GM20431 (cell line): ENCODE results near the gene RAB40B.
"Not testable (repeated sequence)": the region's sequence is repeated elsewhere in the genome, so short reads cannot be mapped to it uniquely, and the experiment has no call there.

Experiments used
- in situ Hi-C: fragments of 300-500 bp; cut with MseI, MboI; formaldehyde crosslinking; loops from one replicate; pipeline ENCODE4 v1.15.0; 2020; ENCODE audit warnings: low sequenced_read_pairs; ENCODE audit not compliant: unreplicated experiment

The RAB40B gene, protein sequence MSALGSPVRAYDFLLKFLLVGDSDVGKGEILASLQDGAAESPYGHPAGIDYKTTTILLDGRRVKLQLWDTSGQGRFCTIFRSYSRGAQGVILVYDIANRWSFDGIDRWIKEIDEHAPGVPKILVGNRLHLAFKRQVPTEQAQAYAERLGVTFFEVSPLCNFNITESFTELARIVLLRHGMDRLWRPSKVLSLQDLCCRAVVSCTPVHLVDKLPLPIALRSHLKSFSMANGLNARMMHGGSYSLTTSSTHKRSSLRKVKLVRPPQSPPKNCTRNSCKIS

DNA sequence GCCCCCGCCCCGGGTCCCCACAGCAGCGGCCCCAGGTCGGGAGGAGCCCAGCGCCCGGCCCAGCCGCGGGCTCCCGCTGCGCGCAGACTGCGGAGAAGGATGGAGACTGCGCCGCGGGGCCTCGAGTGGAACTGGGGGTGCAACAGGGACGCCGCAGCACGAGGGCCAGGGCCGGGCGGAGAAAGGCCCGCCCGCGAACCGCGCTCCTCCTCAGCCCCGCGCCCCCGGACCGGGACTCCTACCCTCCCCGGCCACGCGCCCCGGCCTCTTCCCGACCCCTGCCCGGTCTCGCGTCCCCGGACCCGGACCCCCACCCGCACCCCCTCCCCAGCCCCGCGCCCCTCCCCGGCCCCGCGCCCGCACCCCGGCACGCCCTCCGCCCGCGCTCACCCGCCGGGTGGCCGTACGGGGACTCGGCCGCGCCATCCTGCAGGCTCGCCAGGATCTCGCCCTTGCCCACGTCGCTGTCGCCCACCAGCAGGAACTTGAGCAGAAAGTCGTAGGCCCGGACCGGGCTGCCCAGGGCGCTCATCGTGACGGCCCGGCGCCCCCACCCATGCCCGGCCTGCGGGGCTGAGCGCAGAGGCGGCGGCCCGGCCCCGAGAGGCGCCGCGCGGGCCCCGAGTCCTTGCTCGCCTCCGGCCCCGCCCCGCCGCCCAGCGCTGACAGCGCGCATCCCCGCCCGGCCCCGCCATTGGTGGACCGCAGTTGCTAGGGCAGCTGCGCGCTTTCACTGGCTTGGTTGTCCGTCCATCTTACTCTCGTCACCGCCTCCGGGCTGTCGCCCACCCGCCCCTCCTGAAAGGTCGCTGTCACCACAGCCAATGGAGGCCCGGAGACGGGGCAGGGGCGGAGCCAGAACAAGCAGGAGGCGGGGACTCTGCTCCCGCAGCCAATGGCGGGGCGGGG lies at the start of gene RAB40B:
RAB40B (minus strand) TSS at position 634 of the 909 bp plus-strand sequence; CDS start at position 532, 102 bp downstream.
- in situ Hi-C loops, result no loop called here

DNA sequence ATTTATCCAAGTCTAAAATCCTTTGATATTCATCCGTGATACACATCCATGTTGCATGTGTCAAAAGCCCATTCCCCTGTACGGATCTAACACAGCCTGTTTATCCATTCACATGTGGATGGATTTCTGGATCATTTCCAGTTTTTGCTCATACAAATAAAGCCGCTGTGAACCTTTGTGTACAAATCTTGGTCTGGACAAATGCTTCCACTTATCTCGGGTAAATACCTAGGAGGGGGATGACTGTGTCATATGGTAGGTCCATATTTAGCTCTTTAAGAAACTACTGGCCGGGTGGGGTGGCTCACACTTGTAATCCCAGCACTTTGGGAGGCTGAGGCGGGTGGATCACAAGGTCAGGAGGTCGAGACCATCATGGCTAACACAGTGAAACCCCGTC lies 47.0 kb upstream of the RAB40B start:
- in situ Hi-C loops, result no loop called here

DNA sequence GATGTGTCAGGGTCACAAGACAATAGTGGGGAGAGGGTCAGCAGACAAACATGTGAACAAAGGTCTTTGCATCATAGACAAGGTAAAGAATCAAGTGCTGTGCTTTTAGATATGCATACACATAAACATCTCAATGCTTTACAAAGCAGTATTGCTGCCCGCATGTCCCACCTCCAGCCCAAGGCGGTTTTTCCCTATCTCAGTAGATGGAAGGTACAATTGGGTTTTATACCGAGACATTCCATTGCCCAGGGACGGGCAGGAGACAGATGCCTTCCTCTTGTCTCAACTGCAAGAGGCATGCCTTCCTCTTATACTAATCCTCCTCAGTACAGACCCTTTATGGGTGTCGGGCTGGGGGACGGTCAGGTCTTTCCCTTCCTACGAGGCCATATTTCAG lies 46.2 kb upstream of the RAB40B start:
- in situ Hi-C loops, result not testable (repeated sequence)

DNA sequence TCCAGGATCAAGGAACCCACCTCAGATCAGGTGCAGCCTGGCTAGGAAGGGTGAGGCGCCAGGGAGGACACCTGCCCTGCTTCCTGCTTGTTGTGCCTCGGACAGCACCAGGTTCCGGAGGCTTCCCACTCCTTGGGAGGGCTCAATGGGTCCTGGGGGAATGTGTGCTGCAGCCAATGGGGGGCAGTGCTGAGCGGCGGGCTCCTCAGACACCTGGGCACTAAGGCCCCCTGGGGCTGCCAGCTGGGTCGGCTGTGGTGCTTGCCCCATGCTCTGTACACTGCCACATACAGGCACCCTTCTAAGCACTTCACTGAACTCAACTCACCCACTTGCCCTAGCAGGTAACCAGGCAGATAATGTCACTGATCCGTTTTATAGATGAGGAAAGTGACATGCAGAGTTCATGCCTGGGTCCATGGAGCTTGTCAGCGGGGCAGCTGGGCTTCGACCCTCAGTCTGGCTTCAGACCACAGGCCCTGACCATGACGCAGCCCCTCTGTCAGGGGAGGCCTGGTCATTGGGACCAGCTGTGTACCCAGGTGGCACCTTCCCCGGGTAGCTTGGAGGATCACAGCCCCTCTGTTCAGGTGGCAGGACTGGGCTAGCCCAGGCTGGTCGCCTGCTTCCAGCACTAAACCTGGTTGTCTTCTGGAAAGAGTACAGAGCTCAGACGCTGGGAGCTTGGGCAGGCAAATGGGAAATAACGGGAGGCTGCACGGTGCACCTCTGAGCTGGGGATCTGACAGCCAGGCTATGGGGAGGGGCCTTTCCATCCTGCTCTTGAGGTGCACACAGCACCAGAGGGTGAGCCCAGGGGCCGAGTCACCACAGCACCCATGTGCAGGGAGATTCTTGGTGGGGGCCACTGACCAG lies 45.1 kb upstream of the RAB40B start:
- in situ Hi-C loops, result no loop called here

DNA sequence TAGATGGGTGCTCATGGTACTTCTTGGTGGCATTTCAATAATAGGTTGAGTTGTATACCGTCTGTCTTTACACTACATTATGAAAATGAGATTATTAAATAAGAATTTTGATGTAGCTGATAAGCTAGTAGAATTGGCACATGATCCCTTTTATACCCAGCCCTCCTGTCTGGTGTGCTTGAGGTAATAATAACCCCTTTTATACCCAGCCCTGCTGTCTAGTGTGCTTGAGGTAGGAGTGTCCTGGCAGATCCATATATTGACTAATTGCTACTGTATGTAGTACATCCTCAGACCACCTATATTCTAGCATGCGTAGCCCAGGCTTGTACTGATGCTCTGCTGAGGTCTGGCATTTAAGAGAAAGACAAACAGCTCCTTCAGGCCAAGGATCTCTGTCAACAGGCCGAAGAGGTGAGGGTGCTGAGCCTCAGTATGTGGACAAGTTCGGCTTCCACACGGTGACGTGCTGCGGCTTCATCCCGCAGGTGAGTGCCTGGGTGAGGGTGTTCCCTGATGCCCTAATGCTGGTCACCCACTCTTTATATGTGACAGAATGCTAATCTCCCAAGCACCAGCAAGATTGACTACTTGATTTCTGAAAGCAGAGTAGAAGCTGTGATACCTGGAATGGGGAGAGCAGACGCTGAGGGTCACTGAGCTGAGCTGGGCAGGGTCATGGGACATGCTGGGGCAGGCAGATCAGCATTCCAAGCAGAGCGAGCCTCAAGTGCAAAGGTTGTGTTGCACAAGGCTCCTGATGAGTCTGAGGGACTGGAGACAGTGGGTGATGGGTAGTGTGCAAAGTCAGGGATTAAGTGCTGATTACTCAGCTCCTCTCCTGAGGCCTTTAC lies 42.6 kb upstream of the RAB40B start:
- in situ Hi-C loops, result no loop called here

DNA sequence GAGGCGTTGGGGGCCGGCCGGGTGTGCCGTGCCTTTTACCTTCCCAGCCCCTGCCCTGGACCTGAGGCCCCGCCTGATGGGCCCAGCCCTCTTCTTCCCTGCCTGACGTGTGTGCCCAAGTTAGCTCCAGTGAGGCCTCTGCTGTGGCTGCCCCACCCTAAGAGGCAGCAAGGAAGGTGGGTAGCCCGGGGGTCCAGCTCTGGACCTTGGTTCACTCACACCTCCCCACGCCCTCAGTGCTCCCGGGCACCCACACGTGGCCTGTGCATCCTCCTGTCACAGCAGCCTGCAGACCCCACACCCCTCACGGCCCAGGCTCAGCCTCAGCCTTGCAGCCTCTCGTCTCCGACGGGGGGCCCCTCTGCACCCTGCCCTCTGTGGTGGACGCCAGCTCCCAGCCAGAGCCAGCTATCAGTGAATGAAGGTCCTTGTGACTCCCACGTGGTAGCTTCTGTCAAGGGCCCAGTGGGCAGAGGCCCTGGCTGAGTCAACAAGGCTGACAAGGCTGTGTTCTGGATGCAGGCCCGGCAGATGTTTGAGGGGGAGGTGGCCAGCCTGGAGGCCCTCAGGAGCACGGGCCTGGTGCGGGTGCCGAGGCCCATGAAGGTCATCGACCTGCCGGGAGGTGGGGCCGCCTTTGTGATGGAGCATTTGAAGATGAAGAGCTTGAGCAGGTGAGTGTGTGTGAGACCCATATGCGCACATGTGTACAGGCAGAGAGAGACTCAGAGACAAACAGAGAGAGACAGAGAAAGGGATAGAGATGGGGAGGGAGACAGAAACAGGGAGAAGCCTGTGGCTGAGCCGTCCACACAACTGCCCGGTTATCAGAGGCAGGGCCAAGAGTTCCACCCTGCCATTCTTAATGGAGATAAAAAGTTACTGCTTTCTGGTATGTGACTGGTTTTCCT lies 39.7 kb upstream of the RAB40B start:
- in situ Hi-C loops, result no loop called here

DNA sequence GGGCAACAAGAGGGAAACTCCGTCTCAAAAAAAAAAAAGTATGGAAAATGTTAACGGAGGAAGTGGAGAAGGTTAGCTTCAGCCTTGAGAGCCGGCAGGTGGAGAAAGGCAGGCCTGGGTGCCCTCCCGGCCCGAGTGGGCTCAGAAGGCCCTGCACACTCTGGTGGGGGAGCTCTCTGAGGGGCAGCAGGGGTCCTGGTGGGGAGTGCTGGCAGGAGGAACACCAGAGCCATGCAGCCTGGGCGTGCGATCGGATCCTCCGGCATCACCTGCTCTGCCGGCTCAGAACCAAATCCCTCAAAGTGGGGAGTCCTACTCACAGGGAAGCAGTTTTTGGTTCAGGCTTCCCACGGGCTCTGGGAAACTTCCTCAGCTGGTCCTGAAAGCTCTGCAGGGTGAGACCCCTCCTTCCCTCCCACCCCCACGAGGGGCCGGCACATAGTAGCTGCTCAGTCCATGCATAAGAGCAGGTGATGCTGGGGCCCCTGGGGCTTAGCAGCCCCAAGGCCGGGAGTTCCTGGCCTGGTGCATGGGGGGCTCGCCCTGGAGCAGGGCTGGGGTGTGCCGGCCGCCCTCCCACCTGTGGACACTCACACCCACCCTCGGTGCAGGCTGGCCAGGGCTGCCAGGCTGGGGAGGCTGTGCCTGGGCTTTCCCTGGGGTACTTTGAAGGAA lies 38.1 kb upstream of the RAB40B start:
- in situ Hi-C loops, result no loop called here

DNA sequence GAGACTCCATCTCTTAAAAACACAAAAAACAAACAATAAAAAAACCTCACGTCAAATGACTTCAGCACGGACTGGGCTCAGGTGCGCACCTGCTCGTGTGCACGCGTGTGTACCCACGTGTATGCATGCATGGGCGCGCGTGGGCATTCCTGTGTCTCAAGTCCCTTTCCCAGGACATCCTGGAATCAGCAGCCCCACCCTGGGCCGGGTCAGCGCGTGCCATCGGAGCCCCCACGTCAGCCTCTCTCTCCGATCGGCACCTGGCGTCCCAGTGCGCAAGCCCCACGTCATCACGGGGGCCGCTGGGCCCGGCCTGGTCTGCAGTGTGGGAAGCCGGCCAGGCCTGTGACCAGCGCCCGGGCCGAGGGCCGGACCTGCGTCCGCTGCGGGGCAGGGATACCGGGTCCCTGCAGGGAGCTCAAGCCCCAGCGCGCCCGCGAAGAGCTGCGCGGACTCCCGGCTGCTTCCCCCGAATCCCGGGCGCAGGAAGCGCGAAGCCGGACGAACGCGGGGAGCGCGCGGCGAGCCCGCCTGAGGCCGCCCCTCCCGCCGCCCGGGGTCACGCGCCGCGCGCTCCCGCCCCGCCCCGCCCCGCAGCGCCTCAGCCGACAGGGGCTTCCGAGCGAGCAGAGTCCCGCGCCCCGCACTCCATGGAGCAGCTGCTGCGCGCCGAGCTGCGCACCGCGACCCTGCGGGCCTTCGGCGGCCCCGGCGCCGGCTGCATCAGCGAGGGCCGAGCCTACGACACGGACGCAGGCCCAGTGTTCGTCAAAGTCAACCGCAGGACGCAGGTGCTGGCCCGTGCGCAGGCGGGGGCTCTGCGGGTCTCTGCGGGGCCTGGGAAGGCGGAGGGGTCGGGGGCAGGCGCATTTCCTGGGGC lies 36.7 kb upstream of the RAB40B start, which contains the start of gene FN3K:
FN3K (plus strand) TSS at position 629 of the 880 bp plus-strand sequence; CDS start at position 651, 22 bp downstream.
- in situ Hi-C loops, result no loop called here

DNA sequence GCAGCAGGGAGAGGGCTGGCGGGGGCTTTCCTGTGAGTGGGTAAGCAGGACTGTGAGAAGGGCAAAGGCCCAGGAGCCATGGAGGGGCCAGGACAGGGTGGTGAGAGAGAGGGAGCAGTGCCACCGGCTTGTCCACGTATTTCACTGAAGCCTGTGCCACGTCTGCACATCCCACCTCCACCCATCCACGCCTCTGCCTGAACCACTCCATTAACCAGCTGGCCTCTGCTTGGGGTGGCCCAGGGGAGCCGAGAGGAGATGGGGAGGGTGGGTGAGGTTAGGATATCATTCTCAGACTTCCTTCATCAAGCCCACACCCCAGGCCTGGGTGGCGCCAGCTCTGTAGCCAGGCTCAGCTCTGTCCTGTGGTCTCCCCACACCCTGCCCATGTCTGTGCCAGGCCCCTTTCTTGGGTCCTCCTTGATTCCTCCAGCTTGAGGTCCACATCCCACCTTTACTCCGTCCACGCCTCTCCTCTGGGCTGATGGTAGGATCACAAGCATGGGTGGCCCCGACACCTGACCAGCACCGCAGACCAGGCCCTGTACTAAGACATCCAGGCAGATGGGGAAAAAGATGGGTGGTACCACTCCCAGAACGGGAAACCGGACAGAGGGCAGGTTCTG lies 33.7 kb upstream of the RAB40B start:
- in situ Hi-C loops, result no loop called here

DNA sequence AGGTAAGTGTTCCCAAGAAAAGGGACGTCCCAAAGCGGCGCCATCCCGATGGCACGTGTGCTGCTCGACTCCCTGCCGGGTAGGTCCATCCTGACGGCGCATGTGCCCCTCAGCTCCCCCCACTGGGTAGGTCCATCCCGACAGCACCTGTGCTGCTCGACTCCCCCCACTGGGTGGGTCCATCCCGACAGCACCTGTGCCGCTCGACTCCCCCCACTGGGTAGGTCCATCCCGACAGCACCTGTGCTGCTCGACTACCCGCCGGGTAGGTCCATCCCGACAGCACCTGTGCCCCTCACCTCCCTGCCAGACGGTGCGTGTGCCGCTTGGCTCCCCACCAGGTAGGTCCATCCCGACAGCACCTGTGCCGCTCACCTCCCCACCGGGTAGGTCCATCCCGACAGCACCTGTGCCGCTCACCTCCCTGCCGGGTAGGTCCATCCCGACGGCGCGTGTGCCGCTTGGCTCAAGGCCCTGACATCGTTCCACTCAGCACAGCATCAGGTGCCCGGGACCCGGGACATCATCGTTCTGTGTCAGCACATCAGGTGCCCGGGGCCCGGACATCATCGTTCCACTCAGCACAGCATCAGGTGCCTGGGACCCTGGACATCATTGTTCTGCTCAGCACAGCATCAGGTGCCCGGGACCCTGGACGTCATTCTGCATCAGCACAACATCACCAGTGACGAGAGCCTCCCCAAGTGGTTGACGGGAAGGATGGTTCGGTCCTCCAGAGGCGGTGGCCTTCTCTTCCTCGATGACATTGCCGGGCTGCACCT lies 31.2 kb upstream of the RAB40B start:
- in situ Hi-C loops, result no loop called here

DNA sequence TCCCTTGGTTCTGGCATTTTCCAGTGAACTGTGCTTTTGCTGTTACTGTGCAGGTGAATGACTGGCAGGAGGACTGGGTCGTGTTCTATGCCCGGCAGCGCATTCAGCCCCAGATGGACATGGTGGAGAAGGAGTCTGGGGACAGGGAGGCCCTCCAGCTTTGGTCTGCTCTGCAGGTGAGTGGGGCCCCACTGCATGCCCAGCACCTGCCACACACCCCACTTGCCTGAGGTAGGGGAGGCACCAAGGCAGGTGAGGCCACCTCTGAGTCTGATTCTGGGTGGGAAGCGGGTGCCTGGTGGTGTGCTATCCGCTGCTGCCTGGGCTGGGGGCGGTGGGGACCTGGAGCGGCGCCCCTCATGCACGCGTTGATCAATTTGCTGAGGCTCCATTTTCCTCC lies 27.9 kb upstream of the RAB40B start:
- in situ Hi-C loops, result no loop called here

DNA sequence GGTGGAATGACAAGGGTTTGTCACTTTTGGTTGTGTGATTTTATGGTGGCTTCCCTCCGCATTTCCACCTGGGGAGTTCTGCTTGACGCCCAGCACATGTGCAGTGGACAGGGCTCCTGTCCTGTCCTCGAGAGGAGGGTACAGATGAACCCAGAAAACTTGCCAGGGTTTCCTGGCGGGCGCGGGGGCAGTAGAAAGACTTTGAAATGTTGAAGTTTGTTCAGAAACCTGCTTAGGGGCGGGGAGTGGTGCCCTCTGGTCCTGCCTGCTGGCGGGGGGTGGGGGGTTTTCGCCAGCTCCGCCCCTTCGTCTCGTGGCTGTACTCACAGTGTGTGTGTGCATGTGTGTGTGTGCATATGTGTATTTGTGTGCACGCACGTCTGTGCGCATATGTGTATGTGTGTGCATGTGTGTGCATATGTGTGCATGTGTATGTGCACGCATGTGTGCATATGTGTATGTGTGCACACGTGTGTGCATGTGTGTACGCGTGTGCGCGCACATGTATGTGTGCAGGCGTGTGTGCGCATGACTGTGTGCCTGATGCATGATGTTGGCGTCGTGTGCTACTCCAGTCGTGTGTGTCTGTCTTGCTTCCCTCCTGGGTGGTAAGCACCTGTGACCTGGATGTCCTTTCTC lies 24.8 kb upstream of the RAB40B start:
- in situ Hi-C loops, result no loop called here

DNA sequence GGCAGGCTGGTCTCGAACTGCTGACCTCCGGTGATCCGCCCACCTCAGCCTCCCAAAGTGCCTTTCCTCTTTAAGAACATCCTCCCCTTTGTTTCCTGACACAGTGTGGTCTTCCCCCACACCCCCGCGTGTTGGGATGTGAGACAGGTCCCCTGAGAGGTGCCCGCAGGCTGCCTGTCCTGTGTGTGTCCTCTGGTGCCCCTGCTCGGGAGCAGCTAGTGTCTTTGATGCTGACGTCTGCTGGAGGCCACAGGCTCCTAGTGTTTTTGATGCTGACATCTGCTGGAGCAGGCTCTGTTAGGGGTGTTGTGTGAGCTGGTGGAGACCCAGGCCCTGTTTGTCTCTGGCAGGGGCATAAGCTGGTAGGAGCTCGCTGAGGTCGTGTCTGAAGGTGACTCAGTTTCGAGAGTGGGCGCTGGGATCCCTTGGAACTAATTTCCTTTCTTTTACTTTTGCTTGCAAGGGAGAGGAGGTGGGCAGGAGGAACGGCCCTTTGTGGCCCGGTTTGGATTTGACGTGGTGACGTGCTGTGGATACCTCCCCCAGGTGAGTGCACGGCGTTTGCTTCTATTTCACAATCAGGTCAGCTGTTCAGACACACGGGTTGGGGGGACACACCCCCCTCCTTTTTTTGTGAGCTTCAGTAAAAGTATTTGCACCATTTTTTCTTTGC lies 24.0 kb upstream of the RAB40B start:
- in situ Hi-C loops, result no loop called here

DNA sequence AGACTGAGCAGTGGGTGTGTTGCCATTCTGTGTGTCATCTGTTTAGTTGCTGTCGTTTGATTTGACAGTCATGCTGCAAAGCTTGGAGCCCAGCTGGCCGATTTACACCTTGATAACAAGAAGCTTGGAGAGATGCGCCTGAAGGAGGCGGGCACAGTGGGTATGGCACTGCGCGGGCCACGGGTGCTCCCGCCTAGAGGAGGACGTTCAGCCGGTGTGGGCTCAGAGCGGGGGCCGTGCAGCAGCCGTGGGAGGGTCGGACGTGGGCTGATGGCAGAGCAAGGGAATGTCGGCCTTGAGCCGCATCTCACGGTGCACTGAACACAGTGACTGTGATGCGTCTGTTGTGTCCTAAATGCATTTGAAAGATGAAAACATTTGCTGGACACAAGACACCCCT lies 21.7 kb upstream of the RAB40B start:
- in situ Hi-C loops, result no loop called here
